Measurements from ENCODE around the gene IFIT3.

IFIT3 gene

GRCh38 chr10:89357096-89357495 lies 29.3 kb downstream of the IFIT3 start:
- Histone ChIP-seq H3F3A (ENCODE audit: low read depth) (no peaks in the 10 kb centered on the region; the same call in 1 of the 2 replicates), H3K27me3 (ENCODE audit: insufficient read depth, low read length, poor library complexity, severe bottlenecking) (no peaks in the 10 kb centered on the region), H3K36me3 (ENCODE audit: insufficient read depth, low read length) (no peaks in the 10 kb centered on the region), H3K4me1 (ENCODE audit: insufficient read depth, low read length, poor library complexity, severe bottlenecking) (peaks cover 63% of the 10 kb centered on the region), H4K20me1 (ENCODE audit: insufficient read depth, low read length, poor library complexity, severe bottlenecking) (no peaks in the 10 kb centered on the region), H3K4me2 (ENCODE audit: low read depth, low read length, poor library complexity, severe bottlenecking) (peak overlapping the region; percentile 51), H3K9me2 (replicated peaks; ENCODE audit: low read depth, low read length) (no peaks in the 10 kb centered on the region), H3K9ac (ENCODE audit: low read depth, low read length, poor library complexity, severe bottlenecking) (peak overlapping the region; percentile 2), H3K79me2 (ENCODE audit: insufficient read depth, low read length) (no peaks in the 10 kb centered on the region), H3K9me3 (ENCODE audit: insufficient read depth, low read depth, low read length) (no peaks in the 10 kb centered on the region), H3K4me3 (ENCODE audit: low read length, poor library complexity, severe bottlenecking) (peak overlapping the region; percentile 9), H2AFZ (ENCODE audit: low read length) (no peak overlapping the region)
- TF ChIP-seq EZH2phosphoT487 (IDR thresholded peaks at IDR 0.05; ENCODE audit: borderline replicate concordance), result no peak
- TF ChIP-seq CTCF (conservative IDR thresholded peaks at IDR 0.05; ENCODE audit: low read length), result no peak

DNA sequence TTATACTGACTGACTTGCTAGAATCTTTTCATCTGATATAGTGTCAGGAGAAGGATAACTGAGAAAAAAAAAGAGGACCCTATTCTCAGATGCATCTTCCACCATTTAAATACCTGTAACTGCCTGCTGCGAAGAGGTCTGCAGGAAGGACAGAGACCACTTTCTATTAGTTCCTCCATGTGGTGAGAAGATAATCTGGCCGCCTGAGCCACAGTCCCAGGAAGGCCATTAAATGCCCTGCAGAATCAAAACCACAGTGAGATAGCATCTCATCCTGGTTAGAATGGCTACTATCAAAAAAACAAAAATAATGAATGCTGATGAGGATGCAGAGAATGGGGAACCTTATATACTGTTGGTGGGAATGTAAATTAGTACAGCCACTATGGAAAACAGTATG lies 30.2 kb downstream of the IFIT3 start:
- H3K4me1 ChIP-seq (ENCODE audit: insufficient read depth, low read length, poor library complexity, severe bottlenecking), result peaks cover 63% of the 10 kb centered on the region
- TF ChIP-seq EZH2phosphoT487 (IDR thresholded peaks at IDR 0.05; ENCODE audit: borderline replicate concordance) (peak; percentile 66), CTCF (conservative IDR thresholded peaks at IDR 0.05; ENCODE audit: low read length) (no peak)
- no peaks in the 10 kb centered on the region for H3K9me3 ChIP-seq (ENCODE audit: insufficient read depth, low read depth, low read length)
- no peaks in the 10 kb centered on the region for H3K9me2 ChIP-seq (replicated peaks; ENCODE audit: low read depth, low read length)
- no peaks in the 10 kb centered on the region for H3K79me2 ChIP-seq (ENCODE audit: insufficient read depth, low read length)
- no peak overlapping the region for H3K9ac ChIP-seq (ENCODE audit: low read depth, low read length, poor library complexity, severe bottlenecking)
- H3K36me3 ChIP-seq (ENCODE audit: insufficient read depth, low read length), result no peaks in the 10 kb centered on the region
- no peak overlapping the region for H3K4me3 ChIP-seq (ENCODE audit: low read length, poor library complexity, severe bottlenecking)
- peak overlapping the region; percentile 51 for H3K4me2 ChIP-seq (ENCODE audit: low read depth, low read length, poor library complexity, severe bottlenecking)
- no peaks in the 10 kb centered on the region for H3K27me3 ChIP-seq (ENCODE audit: insufficient read depth, low read length, poor library complexity, severe bottlenecking)
- peaks cover 4% of the 10 kb centered on the region; the same call in 1 of the 2 replicates for H3F3A ChIP-seq (ENCODE audit: low read depth)
- H4K20me1 ChIP-seq (ENCODE audit: insufficient read depth, low read length, poor library complexity, severe bottlenecking), result no peaks in the 10 kb centered on the region
- no peak overlapping the region for H2AFZ ChIP-seq (ENCODE audit: low read length)

- Histone ChIP-seq H3K4me2 (ENCODE audit: low read depth, low read length, poor library complexity, severe bottlenecking) (no peak overlapping the region), H4K20me1 (ENCODE audit: insufficient read depth, low read length, poor library complexity, severe bottlenecking) (no peaks in the 10 kb centered on the region), H3K9me2 (replicated peaks; ENCODE audit: low read depth, low read length) (no peaks in the 10 kb centered on the region), H2AFZ (ENCODE audit: low read length) (no peak overlapping the region), H3F3A (ENCODE audit: low read depth) (peaks cover 6% of the 10 kb centered on the region), H3K79me2 (ENCODE audit: insufficient read depth, low read length) (no peaks in the 10 kb centered on the region), H3K4me1 (ENCODE audit: insufficient read depth, low read length, poor library complexity, severe bottlenecking) (peaks cover 80% of the 10 kb centered on the region), H3K4me3 (ENCODE audit: low read length, poor library complexity, severe bottlenecking) (no peak overlapping the region), H3K9me3 (ENCODE audit: insufficient read depth, low read depth, low read length) (no peaks in the 10 kb centered on the region), H3K27me3 (ENCODE audit: insufficient read depth, low read length, poor library complexity, severe bottlenecking) (no peaks in the 10 kb centered on the region), H3K36me3 (ENCODE audit: insufficient read depth, low read length) (no peaks in the 10 kb centered on the region), H3K9ac (ENCODE audit: low read depth, low read length, poor library complexity, severe bottlenecking) (no peak overlapping the region)
- TF ChIP-seq EZH2phosphoT487 (IDR thresholded peaks at IDR 0.05; ENCODE audit: borderline replicate concordance) (no peak), CTCF (conservative IDR thresholded peaks at IDR 0.05; ENCODE audit: low read length) (no peak)
Measured at GRCh38 chr10:89360157-89360556, 32.4 kb downstream of the IFIT3 start.

Data from Loucy (cell line).